Keratinocyte (primary cell): ENCODE measurements around the gene BCAP31.

Source experiments
- EZH2 ChIP-seq: IDR thresholded peaks from one replicate; pipeline ENCODE4 v1.6.1; 2012; ENCODE audit warnings: inconsistent platforms, mild to moderate bottlenecking, low read length, moderate library complexity
- TF ChIP-seq, protein P1 (sequence below), 3 experiments: IDR thresholded peaks in 1 of 3; conservative IDR thresholded peaks in 1 of 3; optimal IDR thresholded peaks in 1 of 3; 2 replicates in 2 of 3; 3 replicates in 1 of 3; pipeline versions ENCODE3 to v1.5.1; 2011; ENCODE audit warnings: low read length in 3 of 3, mild to moderate bottlenecking in 3 of 3, moderate library complexity in 2 of 3, control low read depth in 1 of 3, inconsistent platforms in 1 of 3; ENCODE audit not compliant: insufficient read depth in 2 of 3; ENCODE audit errors: extremely low read depth in 1 of 3

DNA sequence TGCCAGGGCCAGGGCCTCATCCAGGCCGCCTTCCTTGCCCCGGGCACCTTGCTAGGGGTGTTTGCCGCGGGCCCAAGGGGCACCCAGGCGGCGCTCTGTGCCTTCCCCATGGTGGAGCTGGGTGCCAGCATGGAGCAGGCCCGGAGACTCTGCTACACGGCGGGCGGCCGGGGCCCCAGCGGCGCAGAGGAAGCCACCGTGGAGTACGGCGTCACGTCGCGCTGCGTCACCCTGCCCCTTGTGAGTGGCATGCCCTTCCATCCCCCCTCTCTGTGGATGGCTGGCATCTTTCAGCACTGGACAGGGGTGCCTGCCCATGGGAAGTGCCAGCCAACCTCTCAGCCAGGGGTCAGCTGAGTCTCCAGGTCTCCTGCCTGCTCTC, 43.5 kb upstream of the BCAP31 start:
- TF ChIP-seq, protein P1, sequence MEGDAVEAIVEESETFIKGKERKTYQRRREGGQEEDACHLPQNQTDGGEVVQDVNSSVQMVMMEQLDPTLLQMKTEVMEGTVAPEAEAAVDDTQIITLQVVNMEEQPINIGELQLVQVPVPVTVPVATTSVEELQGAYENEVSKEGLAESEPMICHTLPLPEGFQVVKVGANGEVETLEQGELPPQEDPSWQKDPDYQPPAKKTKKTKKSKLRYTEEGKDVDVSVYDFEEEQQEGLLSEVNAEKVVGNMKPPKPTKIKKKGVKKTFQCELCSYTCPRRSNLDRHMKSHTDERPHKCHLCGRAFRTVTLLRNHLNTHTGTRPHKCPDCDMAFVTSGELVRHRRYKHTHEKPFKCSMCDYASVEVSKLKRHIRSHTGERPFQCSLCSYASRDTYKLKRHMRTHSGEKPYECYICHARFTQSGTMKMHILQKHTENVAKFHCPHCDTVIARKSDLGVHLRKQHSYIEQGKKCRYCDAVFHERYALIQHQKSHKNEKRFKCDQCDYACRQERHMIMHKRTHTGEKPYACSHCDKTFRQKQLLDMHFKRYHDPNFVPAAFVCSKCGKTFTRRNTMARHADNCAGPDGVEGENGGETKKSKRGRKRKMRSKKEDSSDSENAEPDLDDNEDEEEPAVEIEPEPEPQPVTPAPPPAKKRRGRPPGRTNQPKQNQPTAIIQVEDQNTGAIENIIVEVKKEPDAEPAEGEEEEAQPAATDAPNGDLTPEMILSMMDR (optimal IDR thresholded peaks at IDR 0.05 in 1 of 3, IDR thresholded peaks at IDR 0.05 in 1 of 3, conservative IDR thresholded peaks at IDR 0.05 in 1 of 3; ENCODE audit: extremely low read depth in 1 of 3, insufficient read depth in 2 of 3, low read length in 3 of 3): no peak
- no peak for TF ChIP-seq EZH2
